ENCODE measurements around the gene KCND2. TPM values are rescaled to one million over a fixed set of nuclear protein-coding genes. Genes with fewer than 3 reads are reported as not detected.

Gene KCND2
- total RNA-seq, 4 donors from 2014 or later: 0.07 to 0.93 (median 0.30) TPM

- no peaks in the 10 kb centered on the region for H3K36me3 ChIP-seq
- intact Hi-C loops (cut with DNase I; ENCODE audit: low total_unique reads) (no loop called here), in situ Hi-C loops (cut with MboI; ENCODE audit: low sequenced_read_pairs in 4 of 4) (no loop called here)
- no peak for TF ChIP-seq CTCF (IDR thresholded peaks at IDR 0.05 in 4 of 5, conservative IDR thresholded peaks at IDR 0.05 in 1 of 5)
- TF ChIP-seq POLR2A (IDR thresholded peaks at IDR 0.05): no peak
- H3K4me1 ChIP-seq: no peaks in the 10 kb centered on the region
- DNase-seq (no peak), ATAC-seq (no peak)
- no peak overlapping the region for H3K4me3 ChIP-seq
- no peak overlapping the region for H3K27ac ChIP-seq
- H3K9me3 ChIP-seq: no peaks in the 10 kb centered on the region
- H3K27me3 ChIP-seq: no peaks in the 10 kb centered on the region
Observed at GRCh38 chr7:120464104-120464503, 191.1 kb downstream of the KCND2 start.

GRCh38 chr7:120467676-120468075, 194.7 kb downstream of the KCND2 start:
- intact Hi-C loops (cut with DNase I; ENCODE audit: low total_unique reads): loop anchor here (2.0 kb wide), 1 partner anchor 19 kb away; no protein-coding TSS in a partner anchor
- Histone ChIP-seq H3K4me1 (no peaks in the 10 kb centered on the region), H3K27me3 (no peaks in the 10 kb centered on the region), H3K9me3 (no peaks in the 10 kb centered on the region), H3K4me3 (no peak overlapping the region), H3K27ac (no peak overlapping the region), H3K36me3 (no peaks in the 10 kb centered on the region)
- no peak for DNase-seq
- ATAC-seq: no peak
- TF ChIP-seq CTCF (IDR thresholded peaks at IDR 0.05 in 4 of 5, conservative IDR thresholded peaks at IDR 0.05 in 1 of 5) (no peak), POLR2A (IDR thresholded peaks at IDR 0.05) (no peak)
- in situ Hi-C loops (cut with MboI; ENCODE audit: low sequenced_read_pairs in 4 of 4): no loop called here

GRCh38 chr7:120468611-120469010, 195.6 kb downstream of the KCND2 start:
- Histone ChIP-seq H3K4me3 (no peak overlapping the region), H3K9me3 (no peaks in the 10 kb centered on the region), H3K36me3 (no peaks in the 10 kb centered on the region), H3K27ac (no peak overlapping the region), H3K4me1 (no peaks in the 10 kb centered on the region), H3K27me3 (no peaks in the 10 kb centered on the region)
- intact Hi-C loops (cut with DNase I; ENCODE audit: low total_unique reads) (no loop called here), in situ Hi-C loops (cut with MboI; ENCODE audit: low sequenced_read_pairs in 4 of 4) (no loop called here)
- ATAC-seq: no peak
- no peak for DNase-seq
- TF ChIP-seq CTCF (IDR thresholded peaks at IDR 0.05 in 4 of 5, conservative IDR thresholded peaks at IDR 0.05 in 1 of 5): no peak
- TF ChIP-seq POLR2A (IDR thresholded peaks at IDR 0.05): no peak

- ATAC-seq: no peak
- no peak for DNase-seq
- Histone ChIP-seq H3K4me1 (no peaks in the 10 kb centered on the region), H3K27ac (no peak overlapping the region), H3K9me3 (no peaks in the 10 kb centered on the region), H3K27me3 (no peaks in the 10 kb centered on the region), H3K36me3 (no peaks in the 10 kb centered on the region), H3K4me3 (no peak overlapping the region)
- intact Hi-C loops (cut with DNase I; ENCODE audit: low total_unique reads): no loop called here
- in situ Hi-C loops (cut with MboI; ENCODE audit: low sequenced_read_pairs in 4 of 4): no loop called here
- TF ChIP-seq POLR2A (IDR thresholded peaks at IDR 0.05) (no peak), CTCF (IDR thresholded peaks at IDR 0.05 in 4 of 5, conservative IDR thresholded peaks at IDR 0.05 in 1 of 5) (no peak)
Observed at GRCh38 chr7:120472892-120473291, 199.9 kb downstream of the KCND2 start.

GRCh38 chr7:120473352-120473751, 200.4 kb downstream of the KCND2 start:
- no peak overlapping the region for H3K27ac ChIP-seq
- in situ Hi-C loops (cut with MboI; ENCODE audit: low sequenced_read_pairs in 4 of 4): no loop called here
- DNase-seq: no peak
- no peak for TF ChIP-seq POLR2A (IDR thresholded peaks at IDR 0.05)
- TF ChIP-seq CTCF (IDR thresholded peaks at IDR 0.05 in 4 of 5, conservative IDR thresholded peaks at IDR 0.05 in 1 of 5): no peak
- no peaks in the 10 kb centered on the region for H3K27me3 ChIP-seq
- H3K4me1 ChIP-seq: no peaks in the 10 kb centered on the region
- ATAC-seq: no peak
- H3K4me3 ChIP-seq: no peak overlapping the region
- no peaks in the 10 kb centered on the region for H3K36me3 ChIP-seq
- intact Hi-C loops (cut with DNase I; ENCODE audit: low total_unique reads): no loop called here
- H3K9me3 ChIP-seq: no peaks in the 10 kb centered on the region

Data from gastrocnemius medialis (tissue), 4 donors.